Fibroblast of lung (primary cell): ENCODE measurements around the gene RING1. TPM values are rescaled to one million over a fixed set of nuclear protein-coding genes. Genes with fewer than 3 reads are reported as not detected.

Experiments
- DNase-seq, 2 donors: peaks; one replicate each; pipeline versions ENCODE4 v3.0.0 to v3.0.0-alpha.2; 2010; ENCODE audit warnings: low read depth in 2 of 2
- H2AFZ ChIP-seq: 2 replicates; pipeline ENCODE4 v1.5.1; 2012; ENCODE audit warnings: low read length, control low read depth, inconsistent platforms
- H3K27ac ChIP-seq: 2 replicates; pipeline ENCODE4 v1.5.1; 2011; ENCODE audit warnings: low read length, control low read depth; ENCODE audit not compliant: insufficient read depth
- H3K27me3 ChIP-seq: 2 replicates; pipeline ENCODE4 v1.5.1; 2011; ENCODE audit warnings: mild to moderate bottlenecking, low read length; ENCODE audit not compliant: control insufficient read depth, insufficient read depth
- H3K36me3 ChIP-seq: 2 replicates; pipeline ENCODE4 v1.5.1; 2011; ENCODE audit warnings: low read length; ENCODE audit not compliant: control insufficient read depth, insufficient read depth
- H3K4me1 ChIP-seq: 2 replicates; pipeline ENCODE4 v1.5.1; 2011; ENCODE audit warnings: low read length; ENCODE audit not compliant: control insufficient read depth, insufficient read depth; ENCODE audit errors: extremely low read depth
- H3K4me2 ChIP-seq: 2 replicates; pipeline ENCODE4 v1.5.1; 2011; ENCODE audit warnings: low read length, control low read depth; ENCODE audit not compliant: insufficient read depth; ENCODE audit errors: extremely low read depth
- H3K4me3 ChIP-seq, 4 experiments: fragments of 200-600 bp in 1 of 4; sonication (generic) in 1 of 4; replicated peaks in 1 of 4; 2 replicates each; pipeline ENCODE4 v1.5.1; 2011 to 2016; ENCODE audit warnings: low read length in 4 of 4, low read depth in 3 of 4, mild to moderate bottlenecking in 3 of 4, control low read depth in 2 of 4, inconsistent platforms in 1 of 4, mixed read lengths in 1 of 4; ENCODE audit not compliant: insufficient read depth in 1 of 4; ENCODE audit errors: control extremely low read depth in 1 of 4
- H3K79me2 ChIP-seq: 2 replicates; pipeline ENCODE4 v1.5.1; 2012; ENCODE audit warnings: mild to moderate bottlenecking, low read length, inconsistent platforms; ENCODE audit not compliant: control insufficient read depth, insufficient read depth
- H3K9ac ChIP-seq: 2 replicates; pipeline ENCODE4 v1.5.1; 2011; ENCODE audit warnings: mild to moderate bottlenecking, low read length, control low read depth; ENCODE audit not compliant: insufficient read depth
- H3K9me3 ChIP-seq: 2 replicates; pipeline ENCODE4 v1.5.1; 2012; ENCODE audit warnings: low read depth, low read length; ENCODE audit not compliant: control insufficient read depth, insufficient read depth
- H4K20me1 ChIP-seq: 2 replicates; pipeline ENCODE4 v1.5.1; 2011; ENCODE audit warnings: low read length; ENCODE audit not compliant: control insufficient read depth, insufficient read depth; ENCODE audit errors: extremely low read depth
- EZH2 ChIP-seq: IDR thresholded peaks from 2 replicates; pipeline ENCODE4 v1.5.1; 2012; ENCODE audit warnings: low read length, control low read depth, mild to moderate bottlenecking; ENCODE audit errors: missing control alignments
- polyA plus RNA-seq, 2 donors: library from polyadenylated mRNA; depleted of rRNA in 1 of 2; stranded (reverse) in 1 of 2; unstranded in 1 of 2; fragments of >200 nt; gene quantifications; 2 replicates each; pipeline ENCODE4 v1.2.1, GENCODE V29; 2011 to 2012; ENCODE audit warnings: missing spikeins in 1 of 2
- total RNA-seq: library from RNA; depleted of rRNA; stranded (reverse); fragments of >200 nt; gene quantifications from 2 replicates; pipeline ENCODE4 v1.2.1, GENCODE V29; 2014
- TF ChIP-seq, protein P1 (sequence below), 2 donors: IDR thresholded peaks in 1 of 2; conservative IDR thresholded peaks in 1 of 2; 1 replicate in 1 of 2; 2 replicates in 1 of 2; pipeline ENCODE4 v1.5.1; 2011 to 2012; ENCODE audit warnings: low read length in 2 of 2, control low read depth in 1 of 2, inconsistent platforms in 1 of 2, low read depth in 1 of 2, mild to moderate bottlenecking in 1 of 2

Gene RING1
- total and polyA plus RNA-seq, 2 donors (not counting 1 experiment from before 2014, with no cell fraction given) = 24.7 to 30.6 TPM

GRCh38 chr6:33259032-33259431, 50.7 kb downstream of the RING1 start:
- no peaks in the 10 kb centered on the region for H3K9me3 ChIP-seq
- H3K9ac ChIP-seq = no peak overlapping the region
- no peak overlapping the region for H3K4me3 ChIP-seq
- TF ChIP-seq EZH2 = no peak
- TF ChIP-seq, protein P1, sequence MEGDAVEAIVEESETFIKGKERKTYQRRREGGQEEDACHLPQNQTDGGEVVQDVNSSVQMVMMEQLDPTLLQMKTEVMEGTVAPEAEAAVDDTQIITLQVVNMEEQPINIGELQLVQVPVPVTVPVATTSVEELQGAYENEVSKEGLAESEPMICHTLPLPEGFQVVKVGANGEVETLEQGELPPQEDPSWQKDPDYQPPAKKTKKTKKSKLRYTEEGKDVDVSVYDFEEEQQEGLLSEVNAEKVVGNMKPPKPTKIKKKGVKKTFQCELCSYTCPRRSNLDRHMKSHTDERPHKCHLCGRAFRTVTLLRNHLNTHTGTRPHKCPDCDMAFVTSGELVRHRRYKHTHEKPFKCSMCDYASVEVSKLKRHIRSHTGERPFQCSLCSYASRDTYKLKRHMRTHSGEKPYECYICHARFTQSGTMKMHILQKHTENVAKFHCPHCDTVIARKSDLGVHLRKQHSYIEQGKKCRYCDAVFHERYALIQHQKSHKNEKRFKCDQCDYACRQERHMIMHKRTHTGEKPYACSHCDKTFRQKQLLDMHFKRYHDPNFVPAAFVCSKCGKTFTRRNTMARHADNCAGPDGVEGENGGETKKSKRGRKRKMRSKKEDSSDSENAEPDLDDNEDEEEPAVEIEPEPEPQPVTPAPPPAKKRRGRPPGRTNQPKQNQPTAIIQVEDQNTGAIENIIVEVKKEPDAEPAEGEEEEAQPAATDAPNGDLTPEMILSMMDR (conservative IDR thresholded peaks at IDR 0.05 in 1 of 2, IDR thresholded peaks at IDR 0.05 in 1 of 2; ENCODE audit: low read depth in 1 of 2, low read length in 2 of 2) = no peak
- H3K27ac ChIP-seq = no peak overlapping the region
- no peaks in the 10 kb centered on the region for H3K4me1 ChIP-seq
- no peaks in the 10 kb centered on the region for H3K27me3 ChIP-seq
- no peak overlapping the region for H3K4me2 ChIP-seq
- no peaks in the 10 kb centered on the region for H4K20me1 ChIP-seq
- no peak for DNase-seq
- peaks cover 5% of the 10 kb centered on the region for H3K36me3 ChIP-seq
- H3K79me2 ChIP-seq = no peaks in the 10 kb centered on the region
- no peak overlapping the region for H2AFZ ChIP-seq

Other genes starting within 250 kb of the RING1 start
- gene BRD2, start 239.9 kb upstream of the RING1 start, total RNA-seq = 59.3 and 75.6 TPM in 2 replicates
- gene BRD2, start 239.9 kb upstream of the RING1 start, polyA plus RNA-seq = 126 and 154 TPM in 2 replicates
- not detected in 2 replicates for gene HLA-DOA, start 198.9 kb upstream of the RING1 start, total RNA-seq
- not detected in 2 replicates for gene HLA-DOA, start 198.9 kb upstream of the RING1 start, polyA plus RNA-seq
- 1.0 and 1.5 TPM in 2 replicates for gene HLA-DPA1, start 134.9 kb upstream of the RING1 start, total RNA-seq
- 3.3 and 9.1 TPM in 2 replicates for gene HLA-DPA1, start 134.9 kb upstream of the RING1 start, polyA plus RNA-seq
- gene HLA-DPB1, start 132.5 kb upstream of the RING1 start, total RNA-seq = 1.3 and 5.4 TPM in 2 replicates
- 11.0 and 11.5 TPM in 2 replicates for gene HLA-DPB1, start 132.5 kb upstream of the RING1 start, polyA plus RNA-seq
- gene COL11A2, start 16.0 kb upstream of the RING1 start, total RNA-seq = 0.17 and 0.26 TPM in 2 replicates
- 0.06 and 0.17 TPM in 2 replicates for gene COL11A2, start 16.0 kb upstream of the RING1 start, polyA plus RNA-seq
- 20.0 and 25.9 TPM in 2 replicates for gene RXRB, start 7.8 kb upstream of the RING1 start, total RNA-seq
- 33.1 and 34.0 TPM in 2 replicates for gene RXRB, start 7.8 kb upstream of the RING1 start, polyA plus RNA-seq
- gene SLC39A7, start 7.6 kb upstream of the RING1 start, total RNA-seq = 89.9 and 112 TPM in 2 replicates
- 121 and 160 TPM in 2 replicates for gene SLC39A7, start 7.6 kb upstream of the RING1 start, polyA plus RNA-seq
- 11.0 and 11.4 TPM in 2 replicates for gene HSD17B8, start 3.8 kb upstream of the RING1 start, total RNA-seq
- gene HSD17B8, start 3.8 kb upstream of the RING1 start, polyA plus RNA-seq = 4.9 and 5.9 TPM in 2 replicates
- gene VPS52, start 63.4 kb downstream of the RING1 start, total RNA-seq = 33.4 and 44.9 TPM in 2 replicates
- 53.2 and 75.6 TPM in 2 replicates for gene VPS52, start 63.4 kb downstream of the RING1 start, polyA plus RNA-seq
- 4,034 and 6,125 TPM in 2 replicates for gene RPS18, start 63.6 kb downstream of the RING1 start, total RNA-seq
- gene RPS18, start 63.6 kb downstream of the RING1 start, polyA plus RNA-seq = 4,559 and 4,995 TPM in 2 replicates
- 5.1 and 11.1 TPM in 2 replicates for gene B3GALT4, start 68.6 kb downstream of the RING1 start, total RNA-seq
- 1.6 and 2.3 TPM in 2 replicates for gene B3GALT4, start 68.6 kb downstream of the RING1 start, polyA plus RNA-seq
- gene WDR46, start 80.7 kb downstream of the RING1 start, total RNA-seq = 55.2 and 67.3 TPM in 2 replicates
- gene WDR46, start 80.7 kb downstream of the RING1 start, polyA plus RNA-seq = 31.1 and 45.0 TPM in 2 replicates
- gene PFDN6, start 81.1 kb downstream of the RING1 start, total RNA-seq = 39.8 and 43.1 TPM in 2 replicates
- 46.7 and 50.5 TPM in 2 replicates for gene PFDN6, start 81.1 kb downstream of the RING1 start, polyA plus RNA-seq
- gene RGL2, start 90.4 kb downstream of the RING1 start, total RNA-seq = 22.1 and 22.8 TPM in 2 replicates
- 17.4 and 20.5 TPM in 2 replicates for gene RGL2, start 90.4 kb downstream of the RING1 start, polyA plus RNA-seq
- gene TAPBP, start 105.6 kb downstream of the RING1 start, total RNA-seq = 38.8 and 56.0 TPM in 2 replicates
- 50.3 and 55.4 TPM in 2 replicates for gene TAPBP, start 105.6 kb downstream of the RING1 start, polyA plus RNA-seq
- gene ZBTB22, start 109.2 kb downstream of the RING1 start, total RNA-seq = 23.6 and 31.2 TPM in 2 replicates
- gene ZBTB22, start 109.2 kb downstream of the RING1 start, polyA plus RNA-seq = 8.0 and 8.9 TPM in 2 replicates
- gene DAXX, start 114.5 kb downstream of the RING1 start, total RNA-seq = 32.4 and 66.4 TPM in 2 replicates
- 32.4 and 58.4 TPM in 2 replicates for gene DAXX, start 114.5 kb downstream of the RING1 start, polyA plus RNA-seq
- gene KIFC1, start 183.3 kb downstream of the RING1 start, total RNA-seq = 0.51 and 5.3 TPM in 2 replicates
- gene KIFC1, start 183.3 kb downstream of the RING1 start, polyA plus RNA-seq = 8.0 and 36.6 TPM in 2 replicates
- 24.4 and 28.9 TPM in 2 replicates for gene PHF1, start 202.5 kb downstream of the RING1 start, total RNA-seq
- 29.6 and 32.9 TPM in 2 replicates for gene PHF1, start 202.5 kb downstream of the RING1 start, polyA plus RNA-seq
- 105 and 127 TPM in 2 replicates for gene CUTA, start 209.6 kb downstream of the RING1 start, total RNA-seq
- 264 and 347 TPM in 2 replicates for gene CUTA, start 209.6 kb downstream of the RING1 start, polyA plus RNA-seq
- gene SYNGAP1, start 211.6 kb downstream of the RING1 start, total RNA-seq = 4.6 and 7.3 TPM in 2 replicates
- 3.6 and 5.9 TPM in 2 replicates for gene SYNGAP1, start 211.6 kb downstream of the RING1 start, polyA plus RNA-seq
- 4.1 and 4.9 TPM in 2 replicates for gene ZBTB9, start 246.1 kb downstream of the RING1 start, total RNA-seq
- 5.2 and 6.7 TPM in 2 replicates for gene ZBTB9, start 246.1 kb downstream of the RING1 start, polyA plus RNA-seq